ENCODE data around the gene KPNA3.

KPNA3 gene

GRCh38 chr13:49779721-49780120 is 12.8 kb downstream of the KPNA3 start:
- Histone ChIP-seq H3K4me3 (replicated peaks; ENCODE audit: insufficient read depth, low read length) (no peak overlapping the region), H3K27me3 (ENCODE audit: insufficient read depth, poor library complexity, severe bottlenecking) (no peaks in the 10 kb centered on the region), H3K27ac (replicated peaks) (no peak overlapping the region)
- no peak for DNase-seq (ENCODE audit: low read depth in 1 of 2, low spot score in 1 of 2)
- TF ChIP-seq GABPA (IDR thresholded peaks at IDR 0.05; ENCODE audit: low read depth) (no peak), CTCF (IDR thresholded peaks at IDR 0.05; ENCODE audit: insufficient read depth, low read length) (no peak), SPI1 (IDR thresholded peaks at IDR 0.05; ENCODE audit: borderline replicate concordance, low read depth) (no peak), REST (IDR thresholded peaks at IDR 0.05; ENCODE audit: insufficient replicate concordance, low read depth) (no peak), POLR2AphosphoS5 (IDR thresholded peaks at IDR 0.05; ENCODE audit: low read depth) (no peak)

GRCh38 chr13:49777746-49778614 is 14.5 kb downstream of the KPNA3 start:
- TF ChIP-seq REST (IDR thresholded peaks at IDR 0.05; ENCODE audit: insufficient replicate concordance, low read depth) (no peak), GABPA (IDR thresholded peaks at IDR 0.05; ENCODE audit: low read depth) (no peak), POLR2AphosphoS5 (IDR thresholded peaks at IDR 0.05; ENCODE audit: low read depth) (no peak), SPI1 (IDR thresholded peaks at IDR 0.05; ENCODE audit: borderline replicate concordance, low read depth) (no peak), CTCF (IDR thresholded peaks at IDR 0.05; ENCODE audit: insufficient read depth, low read length) (no peak)
- Histone ChIP-seq H3K27ac (replicated peaks) (no peak overlapping the region), H3K4me3 (replicated peaks; ENCODE audit: insufficient read depth, low read length) (no peak overlapping the region), H3K27me3 (ENCODE audit: insufficient read depth, poor library complexity, severe bottlenecking) (no peaks in the 10 kb centered on the region)
- no peak for DNase-seq (ENCODE audit: low read depth in 1 of 2, low spot score in 1 of 2)

GRCh38 chr13:49776871-49777270 is 15.6 kb downstream of the KPNA3 start:
- Histone ChIP-seq H3K4me3 (replicated peaks; ENCODE audit: insufficient read depth, low read length) (no peak overlapping the region), H3K27ac (replicated peaks) (no peak overlapping the region), H3K27me3 (ENCODE audit: insufficient read depth, poor library complexity, severe bottlenecking) (no peaks in the 10 kb centered on the region)
- DNase-seq (ENCODE audit: low read depth in 1 of 2, low spot score in 1 of 2), result no peak
- no peak for TF ChIP-seq GABPA (IDR thresholded peaks at IDR 0.05; ENCODE audit: low read depth)
- no peak for TF ChIP-seq SPI1 (IDR thresholded peaks at IDR 0.05; ENCODE audit: borderline replicate concordance, low read depth)
- no peak for TF ChIP-seq REST (IDR thresholded peaks at IDR 0.05; ENCODE audit: insufficient replicate concordance, low read depth)
- no peak for TF ChIP-seq CTCF (IDR thresholded peaks at IDR 0.05; ENCODE audit: insufficient read depth, low read length)
- no peak for TF ChIP-seq POLR2AphosphoS5 (IDR thresholded peaks at IDR 0.05; ENCODE audit: low read depth)
